Epidermal melanocyte (primary cell): ENCODE measurements around the gene SEC14L1.

Experiments
- DNase-seq: peaks from one replicate; pipeline ENCODE4 v3.0.0; 2011; ENCODE audit warnings: low spot score; ENCODE audit not compliant: insufficient read length

The SEC14L1 gene

DNA sequence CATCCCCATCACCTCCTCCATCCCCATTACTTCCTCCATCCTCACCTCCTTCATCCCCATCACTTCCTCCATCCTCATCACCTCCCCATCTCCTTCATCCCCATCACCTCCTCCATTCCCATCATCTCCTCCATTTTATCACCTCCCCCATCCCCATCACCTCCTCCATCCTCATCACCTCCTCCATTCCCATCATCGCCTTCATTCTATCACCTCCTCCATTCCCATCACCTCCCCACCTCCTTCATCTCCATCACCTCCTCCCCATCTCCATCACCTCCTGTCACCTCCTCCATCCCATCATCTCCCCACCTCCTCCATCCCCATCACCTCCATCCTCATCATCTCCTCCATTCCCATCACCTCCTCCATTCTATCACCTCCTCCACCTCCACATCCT, 116.4 kb downstream of the SEC14L1 start:
- DNase-seq, result no peak

DNA sequence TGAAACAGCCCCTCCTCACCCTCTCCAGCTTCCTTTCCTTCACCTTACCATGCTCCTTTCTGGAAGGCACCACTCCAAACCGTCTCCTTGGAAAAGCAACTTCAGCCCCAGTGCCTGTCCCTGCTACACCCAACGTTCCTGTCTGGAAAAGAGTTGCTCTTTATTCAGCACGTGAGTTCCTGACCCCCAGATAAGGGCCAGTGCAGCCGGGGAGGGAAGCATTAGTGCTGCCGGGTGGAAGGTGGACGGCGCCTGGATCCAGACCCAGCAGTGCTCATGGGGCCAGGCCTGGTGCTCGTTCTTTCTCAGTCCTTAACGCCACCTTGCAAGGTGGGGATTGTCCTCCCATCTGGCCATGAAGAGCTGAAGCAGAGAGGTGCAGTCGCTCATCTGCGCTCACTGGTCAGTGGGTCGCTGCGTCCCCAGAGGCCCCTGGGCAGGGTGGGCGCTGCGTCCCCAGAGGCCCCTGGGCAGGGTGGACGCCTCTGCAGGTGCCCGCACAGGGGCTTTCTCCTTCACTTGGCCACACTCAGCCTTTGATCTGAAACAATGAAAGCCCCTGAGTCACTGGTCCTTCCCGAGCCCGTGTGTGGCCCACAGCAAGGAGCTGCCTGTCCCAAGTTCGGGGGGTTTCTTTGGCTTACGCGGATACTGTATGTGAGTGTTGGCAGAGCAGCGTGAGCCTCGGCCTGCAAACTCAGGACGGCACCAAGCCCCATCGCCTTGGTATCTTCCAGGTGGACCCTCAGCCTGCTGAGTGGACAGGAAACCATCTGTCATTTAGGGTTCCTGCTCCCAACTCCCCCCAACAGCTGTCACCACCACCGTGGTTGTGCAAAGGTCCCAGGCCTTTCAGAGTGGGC, 117.1 kb downstream of the SEC14L1 start:
- no peak for DNase-seq

GRCh38 chr17:77258638-77259037, 117.9 kb downstream of the SEC14L1 start:
- no peak for DNase-seq

DNA sequence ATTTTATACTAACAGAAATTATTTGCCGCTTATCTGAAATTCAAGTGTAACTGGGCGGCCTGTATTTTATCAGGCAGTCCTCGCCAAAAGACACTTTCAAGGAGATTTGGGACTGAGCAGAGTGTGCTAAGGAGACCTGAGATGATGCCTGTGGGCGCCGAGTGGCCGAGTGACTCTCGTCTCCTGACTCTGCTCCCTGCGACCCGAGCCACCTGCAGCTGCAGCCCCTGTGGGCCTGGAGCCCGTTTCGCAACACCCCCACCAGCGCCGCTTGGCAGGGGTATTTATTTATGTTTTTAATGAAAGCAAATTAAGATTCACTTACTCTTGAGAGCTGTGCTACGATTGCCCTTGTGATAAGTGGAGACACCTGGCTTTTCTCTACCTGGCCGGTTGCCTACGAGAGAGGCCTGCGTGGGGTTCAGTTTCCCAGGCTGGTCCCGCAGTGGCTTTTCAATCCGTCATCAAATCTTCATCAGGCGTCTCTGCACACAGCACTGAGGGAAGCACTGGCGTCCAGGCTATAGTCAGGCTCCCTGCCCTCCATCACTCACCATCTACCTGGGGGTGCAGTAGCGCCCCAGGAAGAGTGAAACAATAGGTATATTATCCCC, 124.0 kb downstream of the SEC14L1 start:
- no peak for DNase-seq

- no peak for DNase-seq
Observed at GRCh38 chr17:77266213-77266612, 125.4 kb downstream of the SEC14L1 start.
